Small intestine (tissue), 7 donors: ENCODE measurements around the gene NAA10. TPM values are rescaled to one million over a fixed set of nuclear protein-coding genes. Genes with fewer than 3 reads are reported as not detected.

Source experiments
- DNase-seq, 2 donors: peaks; one replicate each; pipeline versions ENCODE4 v3.0.0 to v3.0.0-alpha.2; 2013
- FAIRE-seq: peaks from 2 replicates; lab custom pipeline; 2012; peaks lifted over from hg19 to GRCh38; lab: Jason Lieb, UNC
- H3K27ac ChIP-seq, 3 donors: one replicate each; pipeline ENCODE4 v1.5.1; 2013; ENCODE audit warnings: low read length in 2 of 3, mild to moderate bottlenecking in 2 of 3, control low read depth in 1 of 3, inconsistent platforms in 1 of 3, low read depth in 1 of 3, moderate library complexity in 1 of 3
- H3K27me3 ChIP-seq, 3 donors: one replicate each; pipeline ENCODE4 v1.6.1; 2013; ENCODE audit warnings: low read length in 3 of 3, inconsistent platforms in 1 of 3; ENCODE audit not compliant: control insufficient read depth in 3 of 3, insufficient read depth in 3 of 3
- H3K36me3 ChIP-seq, 3 donors: one replicate each; pipeline ENCODE4 v1.6.1; 2013; ENCODE audit warnings: low read length in 3 of 3, inconsistent platforms in 1 of 3, low read depth in 1 of 3, mild to moderate bottlenecking in 1 of 3, moderate library complexity in 1 of 3; ENCODE audit not compliant: control insufficient read depth in 3 of 3, insufficient read depth in 2 of 3
- H3K4me1 ChIP-seq, 3 donors: one replicate each; pipeline ENCODE4 v1.6.1; 2013; ENCODE audit warnings: low read length in 2 of 3, inconsistent platforms in 1 of 3, low read depth in 1 of 3, mild to moderate bottlenecking in 1 of 3, moderate library complexity in 1 of 3; ENCODE audit not compliant: control insufficient read depth in 3 of 3, insufficient read depth in 2 of 3
- H3K4me3 ChIP-seq, 3 donors: one replicate each; pipeline ENCODE4 v1.5.1; 2013; ENCODE audit warnings: low read length in 3 of 3, control low read depth in 1 of 3, inconsistent platforms in 1 of 3, low read depth in 1 of 3, mild to moderate bottlenecking in 1 of 3, moderate library complexity in 1 of 3
- H3K9me3 ChIP-seq, 2 donors: one replicate each; pipeline ENCODE4 v1.6.1; 2013; ENCODE audit warnings: low read depth in 1 of 2, low read length in 1 of 2; ENCODE audit not compliant: control insufficient read depth in 2 of 2, insufficient read depth in 1 of 2
- WGBS, 3 donors: extraction: QIAGEN DNeasy Blood & Tissue Kit; methylation state at CpG; one replicate each; pipeline ENCODE4 v1.1.7; 2013; 5-methylcytosine and 5-hydroxymethylcytosine counted together
- polyA plus RNA-seq, 4 donors: library from polyadenylated mRNA; stranded (reverse) in 3 of 4; unstranded in 1 of 4; fragments of 200-250 nt in 3 of 4; fragments of 120-200 nt in 1 of 4; gene quantifications; one replicate each; pipeline versions ENCODE4 v1.2.1 to v1.2.3, GENCODE V29; 2013
- donor health status: healthy with polysubstance abuse.
- donor health status: control.
- donor health status: control.
- donor health status: Bipolar disorder and iron deficiency.
- donor health status: healthy.

NAA10 gene
- polyA plus RNA-seq, 4 donors: 55.6 to 152 (median 107) TPM

DNA sequence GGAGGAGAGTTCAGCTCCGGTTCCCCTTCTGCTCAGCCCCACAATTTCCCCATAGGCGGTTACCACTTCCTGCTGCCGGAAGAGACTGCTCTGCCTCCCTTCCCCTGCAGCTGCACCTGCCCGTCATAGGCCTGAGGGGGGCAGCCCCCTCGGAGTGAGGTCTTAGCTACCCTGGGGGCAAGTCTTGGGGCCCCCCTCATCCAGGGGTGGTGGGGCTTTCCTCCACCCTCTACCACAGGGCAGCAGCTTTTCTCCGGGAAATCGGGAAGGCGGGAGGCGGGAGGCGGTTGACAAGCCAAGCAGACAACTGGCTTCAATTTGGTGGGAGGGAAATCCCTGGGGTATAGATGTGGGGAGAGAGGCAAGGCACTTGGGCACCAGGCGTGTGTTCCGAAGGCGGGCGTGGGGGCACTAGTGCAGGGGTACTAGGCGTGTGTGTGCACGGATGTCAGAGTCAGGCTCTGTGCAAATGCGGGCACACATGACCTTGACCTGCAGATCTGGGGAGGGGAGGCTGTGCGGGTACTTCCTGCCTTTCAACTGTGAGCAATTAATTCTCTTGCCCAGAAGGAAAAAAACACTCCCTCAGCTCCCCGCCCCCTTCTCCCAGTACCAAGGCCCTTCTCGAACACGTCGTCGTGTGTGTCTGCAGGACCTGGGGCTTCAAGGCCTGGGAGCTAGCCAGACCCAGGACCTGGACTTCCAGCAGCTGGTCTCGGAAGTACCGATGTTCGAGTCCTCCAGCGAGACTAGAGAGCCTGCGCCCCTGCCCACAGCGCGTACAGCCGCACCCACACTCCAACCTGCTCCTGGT, 7.8 kb downstream of the NAA10 start:
- DNase-seq (peak; percentile 54 to 67), FAIRE-seq (no peak)
- peak overlapping the region; percentile 52 to 71 (median 57) for H3K4me3 ChIP-seq
- WGBS, 3 donors: 3 to 29% (median 11%) methylated on average over 20 to 29 of the region's 31 CpGs
- H3K27me3 ChIP-seq: no peaks in the 10 kb centered on the region
- peak overlapping the region; percentile 95 to 100 (median 99) for H3K27ac ChIP-seq
- peaks cover 0 to 30% (median 0%) of the 10 kb centered on the region in 3 donors for H3K4me1 ChIP-seq
- peaks cover 0 to 29% (median 3%) of the 10 kb centered on the region in 3 donors for H3K36me3 ChIP-seq
- no peaks in the 10 kb centered on the region for H3K9me3 ChIP-seq

DNA sequence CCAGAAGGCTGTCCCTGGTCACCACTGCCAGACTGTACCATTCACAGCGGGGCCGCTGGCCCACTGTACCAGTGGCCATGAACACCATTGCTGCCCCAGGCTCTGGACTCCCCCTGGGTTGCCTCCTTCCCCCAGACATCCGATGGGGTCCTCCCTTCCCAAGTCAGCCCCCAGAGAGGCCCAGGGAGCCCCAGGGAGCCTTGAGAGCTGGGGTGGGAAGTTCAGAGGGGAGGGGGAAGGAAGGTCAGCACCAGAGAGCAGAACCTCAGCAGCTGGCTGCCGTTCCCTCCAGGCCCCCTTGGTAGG, 8.3 kb downstream of the NAA10 start:
- peaks cover 0 to 23% (median 3%) of the 10 kb centered on the region in 3 donors for H3K36me3 ChIP-seq
- H3K4me1 ChIP-seq: peaks cover 0 to 33% (median 0%) of the 10 kb centered on the region in 3 donors
- H3K27ac ChIP-seq: peak overlapping the region; percentile 95 to 100 (median 99)
- no peaks in the 10 kb centered on the region for H3K9me3 ChIP-seq
- WGBS, 3 donors: 13 to 42% (median 16%) methylated on average over 4 of the region's 4 CpGs
- H3K27me3 ChIP-seq: no peaks in the 10 kb centered on the region
- no peak for FAIRE-seq
- peak overlapping the region; percentile 52 to 71 (median 52) for H3K4me3 ChIP-seq
- peak in 1 of 2 donors; percentile 43 for DNase-seq

DNA sequence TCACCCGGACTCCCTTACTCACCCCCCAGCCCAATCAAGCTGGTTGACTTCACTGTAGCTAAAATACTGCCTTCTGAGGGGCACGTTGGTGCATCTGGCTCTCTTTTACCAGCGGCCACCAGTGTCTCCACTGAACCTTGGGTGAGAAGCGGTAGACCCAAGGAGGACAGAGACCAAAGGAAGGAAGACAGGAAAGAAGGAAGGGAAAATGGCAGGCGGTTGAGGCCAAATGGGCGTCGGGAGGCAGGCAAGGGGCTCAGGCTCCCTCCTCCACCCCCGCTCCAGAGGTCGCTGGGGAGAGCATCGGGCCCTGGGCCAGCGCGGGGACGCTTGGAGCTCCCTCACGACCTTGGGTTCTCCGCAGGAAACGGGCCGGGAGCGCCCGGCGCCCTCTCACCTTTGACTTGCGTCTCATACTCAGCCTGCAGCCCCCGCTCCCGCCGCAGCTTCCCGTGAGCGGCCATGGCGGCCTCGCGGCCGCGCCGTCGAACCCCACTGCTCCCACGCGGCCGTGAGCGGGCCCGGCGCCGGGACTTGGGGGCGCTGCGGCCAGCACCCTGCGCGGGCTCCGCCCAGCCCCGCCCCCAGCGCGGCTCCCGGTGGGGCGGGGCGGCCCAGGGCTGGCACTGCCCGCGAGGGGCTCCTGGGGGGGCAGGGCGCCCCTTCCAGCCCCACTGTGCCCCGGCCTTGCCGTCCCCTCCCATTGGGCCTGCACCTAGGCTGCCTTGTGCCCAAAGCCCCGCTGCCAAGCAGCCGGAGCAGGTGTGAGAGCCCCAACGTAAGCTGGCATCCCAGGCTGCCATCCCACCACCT, 8.9 kb downstream of the NAA10 start, which contains the start of gene ARHGAP4:
Gene ARHGAP4, minus strand, starts transcription at position 526 of the 813 bp plus-strand sequence. Its CDS starts 62 bp downstream, at position 464.
- Histone ChIP-seq H3K4me1 (peaks cover 0 to 35% (median 0%) of the 10 kb centered on the region in 3 donors), H3K36me3 (peaks cover 0 to 22% (median 0%) of the 10 kb centered on the region in 3 donors), H3K9me3 (no peaks in the 10 kb centered on the region), H3K27ac (peak within 1 kb of the TSS; percentile 95 to 100 (median 99)), H3K27me3 (no peaks in the 10 kb centered on the region), H3K4me3 (peak within 1 kb of the TSS; percentile 52 to 71 (median 52))
- no peak for FAIRE-seq
- WGBS, 3 donors: 10 to 40% (median 31%) methylated on average over 24 to 58 of the region's 59 CpGs
- DNase-seq: peak in 1 of 2 donors; percentile 30

DNA sequence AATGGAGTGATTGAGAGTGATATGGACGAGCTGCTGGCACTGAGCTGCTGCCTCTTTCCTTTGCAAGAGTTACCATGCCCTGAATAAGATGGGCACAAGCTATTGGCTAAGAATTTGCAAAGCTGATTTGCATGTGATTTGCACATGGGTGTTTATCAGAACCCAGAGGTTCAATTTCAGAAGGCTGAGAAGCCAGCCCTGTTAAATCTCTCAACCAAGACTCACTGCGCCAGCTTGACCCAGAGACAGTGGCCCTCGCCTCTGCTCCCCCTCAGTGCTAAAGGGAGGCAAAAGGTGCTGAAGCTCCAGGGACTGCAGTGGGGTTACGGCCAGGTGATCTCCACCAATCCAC, 9.5 kb downstream of the NAA10 start:
- Histone ChIP-seq H3K4me1 (peaks cover 0 to 35% (median 0%) of the 10 kb centered on the region in 3 donors), H3K36me3 (peaks cover 0 to 21% (median 0%) of the 10 kb centered on the region in 3 donors), H3K9me3 (no peaks in the 10 kb centered on the region), H3K27ac (peak overlapping the region in 2 of 3 donors; percentile 41 to 100), H3K27me3 (no peaks in the 10 kb centered on the region), H3K4me3 (peak overlapping the region in 2 of 3 donors; percentile 28 to 52)
- WGBS, 3 donors: 66 to 82% (median 74%) methylated on average over 4 of the region's 4 CpGs
- no peak for DNase-seq
- FAIRE-seq: no peak

DNA sequence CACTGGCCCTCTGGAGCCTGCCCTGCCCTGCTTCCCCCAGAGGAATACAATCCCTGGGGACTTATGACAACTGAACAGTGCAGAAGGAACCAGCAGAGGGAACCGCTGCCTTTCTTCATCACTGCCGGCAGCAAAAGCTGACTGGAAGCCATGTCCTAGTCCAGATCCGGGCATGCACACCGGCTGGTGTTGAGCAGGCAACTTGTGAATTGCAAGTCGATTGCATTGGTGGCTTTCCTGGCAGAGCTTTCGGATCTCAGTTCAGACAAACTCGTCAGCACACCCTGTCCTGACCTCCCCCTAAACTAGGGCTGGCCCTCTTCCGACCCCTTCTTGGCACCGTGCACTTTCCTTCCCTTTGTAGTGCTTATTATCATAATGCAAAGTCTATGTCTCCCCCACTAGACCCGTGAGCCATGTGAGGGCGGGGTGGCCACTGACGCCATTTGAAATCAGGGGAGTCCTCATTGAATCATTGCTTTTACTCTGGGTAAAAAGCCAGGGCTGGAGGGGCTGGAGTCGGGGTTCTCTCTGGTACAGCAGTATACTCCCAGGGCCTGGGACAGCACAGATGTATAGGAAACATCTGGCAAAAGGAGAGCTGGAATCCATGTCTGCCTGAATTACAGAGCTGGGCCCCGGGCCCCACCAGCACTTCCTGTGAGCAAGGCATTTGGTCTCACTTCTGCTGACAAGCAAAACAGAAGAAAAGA, 10.5 kb downstream of the NAA10 start:
- no peaks in the 10 kb centered on the region for H3K27me3 ChIP-seq
- peaks cover 0 to 35% (median 0%) of the 10 kb centered on the region in 3 donors for H3K4me1 ChIP-seq
- FAIRE-seq (no peak), DNase-seq (peak; percentile 37 to 51)
- no peak overlapping the region for H3K4me3 ChIP-seq
- peak overlapping the region in 2 of 3 donors; percentile 28 to 100 for H3K27ac ChIP-seq
- H3K36me3 ChIP-seq: peaks cover 0 to 14% (median 0%) of the 10 kb centered on the region in 3 donors
- H3K9me3 ChIP-seq: no peaks in the 10 kb centered on the region
- 15 to 39% (median 25%) methylated on average over 14 of the region's 14 CpGs for WGBS, 3 donors

DNA sequence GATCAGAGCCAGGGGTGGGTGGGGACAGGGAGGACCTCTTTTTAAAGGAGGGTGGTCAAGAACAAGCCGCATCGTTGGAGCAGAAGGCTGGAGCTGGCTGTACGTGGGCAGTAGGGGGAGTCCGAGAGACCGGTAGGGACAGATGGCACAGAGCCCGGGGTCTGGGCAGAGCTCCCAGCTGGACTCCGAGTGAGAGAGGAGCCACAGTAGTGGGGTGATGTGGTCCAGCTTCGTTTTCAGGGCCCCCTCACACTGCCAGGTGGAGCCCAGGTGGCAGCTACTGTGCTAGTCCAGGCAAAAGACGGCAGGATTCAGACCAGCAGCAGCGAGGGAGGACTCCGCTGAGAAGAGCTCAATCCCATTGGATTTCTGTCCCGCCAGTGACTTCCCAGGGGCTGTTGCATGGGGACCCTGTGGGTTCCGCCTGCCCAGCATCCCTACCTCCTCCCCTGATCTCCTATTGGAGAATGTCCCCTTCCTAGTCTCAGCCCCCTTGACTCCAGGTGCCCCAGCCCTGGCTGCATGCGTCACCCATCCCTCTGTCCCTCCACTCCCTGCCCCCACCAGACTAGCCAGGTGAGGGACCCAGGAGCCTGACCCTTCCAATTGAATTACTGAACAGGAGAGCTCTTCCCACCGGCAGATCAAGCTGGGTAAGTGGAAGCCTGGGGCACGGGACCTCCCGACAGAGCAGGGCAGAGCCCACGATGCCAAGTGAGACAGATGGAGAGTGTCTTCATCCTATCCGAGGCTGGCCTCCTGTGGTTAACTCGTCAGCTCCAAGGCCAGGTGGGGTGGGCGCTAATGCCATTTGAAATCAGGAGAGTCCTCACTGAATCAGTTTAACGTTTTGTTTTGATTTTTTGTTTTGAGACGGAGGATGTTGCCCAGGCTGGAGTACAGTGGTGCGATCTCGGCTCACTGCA, 11.6 kb downstream of the NAA10 start:
- DNase-seq (no peak), FAIRE-seq (no peak)
- Histone ChIP-seq H3K9me3 (no peaks in the 10 kb centered on the region), H3K4me3 (no peak overlapping the region), H3K36me3 (peaks cover 0 to 17% (median 0%) of the 10 kb centered on the region in 3 donors), H3K27ac (peak overlapping the region in 1 of 3 donors; percentile 9), H3K4me1 (peaks cover 0 to 31% (median 0%) of the 10 kb centered on the region in 3 donors), H3K27me3 (no peaks in the 10 kb centered on the region)
- 50 to 59% (median 52%) methylated on average over 19 to 25 of the region's 25 CpGs for WGBS, 3 donors
